Measurements from ENCODE around the gene NPTX1. TPM values are rescaled to one million over a fixed set of nuclear protein-coding genes. Genes with fewer than 3 reads are reported as not detected.

The NPTX1 gene
- total RNA-seq, 1 experiment from 2014 or later, result not detected

- Histone ChIP-seq H3K79me2 (ENCODE audit: low read length) (no peaks in the 10 kb centered on the region), H3K36me3 (ENCODE audit: insufficient read depth, low read length) (no peaks in the 10 kb centered on the region), H3K4me3 (ENCODE audit: low read length) (no peak overlapping the region), H2AFZ (ENCODE audit: low read length) (no peak overlapping the region), H3K4me2 (ENCODE audit: low read depth, low read length, poor library complexity, severe bottlenecking) (no peak overlapping the region), H3K27ac (ENCODE audit: low read length) (no peak overlapping the region), H3K27me3 (ENCODE audit: low read length) (no peaks in the 10 kb centered on the region), H3K9ac (ENCODE audit: low read length) (no peak overlapping the region), H3K9me3 (ENCODE audit: low read length) (no peaks in the 10 kb centered on the region), H3K9me2 (replicated peaks; ENCODE audit: insufficient read depth, low read length) (no peaks in the 10 kb centered on the region), H4K20me1 (ENCODE audit: insufficient read depth, low read depth, low read length) (no peaks in the 10 kb centered on the region), H3K4me1 (ENCODE audit: low read length) (no peaks in the 10 kb centered on the region)
- DNase-seq, result no peak
These were observed 12.5 kb downstream of the NPTX1 start for GRCh38 chr17:80463784-80464400.

DNA sequence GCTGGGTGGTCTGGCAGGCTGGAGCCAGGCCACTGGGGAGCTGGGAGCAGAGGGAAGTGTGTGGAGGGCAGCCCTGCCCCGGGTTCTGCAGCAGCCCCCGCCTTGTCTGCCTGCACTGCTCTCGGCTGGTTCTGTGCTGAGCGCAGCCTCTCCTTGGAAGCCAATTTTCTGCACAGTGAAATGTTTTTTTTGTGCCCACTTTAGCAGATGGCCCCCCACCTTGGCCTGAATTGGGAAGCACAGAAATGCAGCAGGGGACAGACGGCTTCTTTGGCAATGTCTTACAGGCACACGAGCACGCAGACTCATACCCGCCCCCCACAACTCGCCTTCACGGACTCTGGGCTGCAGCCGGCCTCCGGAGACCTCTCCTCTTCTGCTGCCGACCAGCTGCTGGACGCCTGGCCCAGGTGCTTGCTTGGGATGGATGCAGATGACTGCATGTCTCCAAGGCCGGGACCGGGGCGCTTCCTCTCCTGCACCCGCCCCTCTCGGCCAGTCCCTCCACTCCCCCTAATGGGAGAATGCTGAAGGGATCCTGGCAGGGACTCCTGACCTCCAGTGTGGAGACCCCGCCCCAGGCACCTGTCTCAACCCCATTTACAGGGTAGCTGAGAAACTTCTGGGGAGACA lies 14.8 kb downstream of the NPTX1 start:
- no peaks in the 10 kb centered on the region for H4K20me1 ChIP-seq (ENCODE audit: insufficient read depth, low read depth, low read length)
- H3K27me3 ChIP-seq (ENCODE audit: low read length), result no peaks in the 10 kb centered on the region
- no peak overlapping the region for H3K4me2 ChIP-seq (ENCODE audit: low read depth, low read length, poor library complexity, severe bottlenecking)
- H3K9me2 ChIP-seq (replicated peaks; ENCODE audit: insufficient read depth, low read length), result no peaks in the 10 kb centered on the region
- H3K4me3 ChIP-seq (ENCODE audit: low read length), result no peak overlapping the region
- H3K9ac ChIP-seq (ENCODE audit: low read length), result no peak overlapping the region
- no peaks in the 10 kb centered on the region for H3K79me2 ChIP-seq (ENCODE audit: low read length)
- H3K36me3 ChIP-seq (ENCODE audit: insufficient read depth, low read length), result no peaks in the 10 kb centered on the region
- no peaks in the 10 kb centered on the region for H3K9me3 ChIP-seq (ENCODE audit: low read length)
- H3K4me1 ChIP-seq (ENCODE audit: low read length), result no peaks in the 10 kb centered on the region
- no peak overlapping the region for H2AFZ ChIP-seq (ENCODE audit: low read length)
- no peak overlapping the region for H3K27ac ChIP-seq (ENCODE audit: low read length)
- DNase-seq, result no peak

DNA sequence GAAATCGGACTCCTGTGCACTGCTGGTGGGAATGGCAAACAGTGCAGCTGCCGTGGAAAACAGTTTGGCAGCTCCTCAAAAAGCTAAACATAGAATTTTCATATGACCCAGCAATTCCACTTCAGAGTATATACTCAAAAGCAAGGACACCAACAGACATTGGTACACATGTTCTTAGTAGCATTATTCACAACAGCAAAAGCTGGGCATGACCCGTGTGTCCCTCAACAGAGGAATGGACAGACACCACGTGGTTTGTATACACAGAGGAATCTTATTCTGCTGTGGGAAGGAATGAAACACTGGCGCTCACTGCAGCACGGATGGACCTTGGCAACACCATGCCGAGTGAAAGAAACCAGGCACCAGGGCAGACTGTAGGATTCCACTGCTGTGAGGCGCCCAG lies 16.0 kb downstream of the NPTX1 start:
- no peak overlapping the region for H3K9ac ChIP-seq (ENCODE audit: low read length)
- no peaks in the 10 kb centered on the region for H3K9me3 ChIP-seq (ENCODE audit: low read length)
- no peaks in the 10 kb centered on the region for H4K20me1 ChIP-seq (ENCODE audit: insufficient read depth, low read depth, low read length)
- H3K27ac ChIP-seq (ENCODE audit: low read length), result no peak overlapping the region
- no peaks in the 10 kb centered on the region for H3K27me3 ChIP-seq (ENCODE audit: low read length)
- no peak for DNase-seq
- H3K36me3 ChIP-seq (ENCODE audit: insufficient read depth, low read length), result no peaks in the 10 kb centered on the region
- H3K4me2 ChIP-seq (ENCODE audit: low read depth, low read length, poor library complexity, severe bottlenecking), result no peak overlapping the region
- no peaks in the 10 kb centered on the region for H3K79me2 ChIP-seq (ENCODE audit: low read length)
- no peak overlapping the region for H2AFZ ChIP-seq (ENCODE audit: low read length)
- no peaks in the 10 kb centered on the region for H3K9me2 ChIP-seq (replicated peaks; ENCODE audit: insufficient read depth, low read length)
- peaks cover 6% of the 10 kb centered on the region for H3K4me1 ChIP-seq (ENCODE audit: low read length)
- no peak overlapping the region for H3K4me3 ChIP-seq (ENCODE audit: low read length)

GRCh38 chr17:80459234-80459633 lies 17.2 kb downstream of the NPTX1 start:
- no peak for DNase-seq
- H3K9me2 ChIP-seq (replicated peaks; ENCODE audit: insufficient read depth, low read length), result no peaks in the 10 kb centered on the region
- H3K4me1 ChIP-seq (ENCODE audit: low read length), result peaks cover 12% of the 10 kb centered on the region
- no peak overlapping the region for H3K9ac ChIP-seq (ENCODE audit: low read length)
- H3K4me2 ChIP-seq (ENCODE audit: low read depth, low read length, poor library complexity, severe bottlenecking), result no peak overlapping the region
- no peak overlapping the region for H2AFZ ChIP-seq (ENCODE audit: low read length)
- H3K79me2 ChIP-seq (ENCODE audit: low read length), result no peaks in the 10 kb centered on the region
- H3K4me3 ChIP-seq (ENCODE audit: low read length), result no peak overlapping the region
- H3K27ac ChIP-seq (ENCODE audit: low read length), result no peak overlapping the region
- H3K9me3 ChIP-seq (ENCODE audit: low read length), result no peaks in the 10 kb centered on the region
- H3K27me3 ChIP-seq (ENCODE audit: low read length), result no peaks in the 10 kb centered on the region
- no peaks in the 10 kb centered on the region for H3K36me3 ChIP-seq (ENCODE audit: insufficient read depth, low read length)
- no peaks in the 10 kb centered on the region for H4K20me1 ChIP-seq (ENCODE audit: insufficient read depth, low read depth, low read length)

GRCh38 chr17:80458016-80458415 lies 18.4 kb downstream of the NPTX1 start:
- no peaks in the 10 kb centered on the region for H3K79me2 ChIP-seq (ENCODE audit: low read length)
- H2AFZ ChIP-seq (ENCODE audit: low read length), result no peak overlapping the region
- H3K9me2 ChIP-seq (replicated peaks; ENCODE audit: insufficient read depth, low read length), result no peaks in the 10 kb centered on the region
- H3K4me1 ChIP-seq (ENCODE audit: low read length), result peaks cover 21% of the 10 kb centered on the region
- H3K9ac ChIP-seq (ENCODE audit: low read length), result no peak overlapping the region
- no peak overlapping the region for H3K4me2 ChIP-seq (ENCODE audit: low read depth, low read length, poor library complexity, severe bottlenecking)
- no peaks in the 10 kb centered on the region for H4K20me1 ChIP-seq (ENCODE audit: insufficient read depth, low read depth, low read length)
- no peaks in the 10 kb centered on the region for H3K9me3 ChIP-seq (ENCODE audit: low read length)
- H3K4me3 ChIP-seq (ENCODE audit: low read length), result no peak overlapping the region
- H3K27ac ChIP-seq (ENCODE audit: low read length), result no peak overlapping the region
- H3K36me3 ChIP-seq (ENCODE audit: insufficient read depth, low read length), result no peaks in the 10 kb centered on the region
- no peak for DNase-seq
- H3K27me3 ChIP-seq (ENCODE audit: low read length), result no peaks in the 10 kb centered on the region

- H3K4me2 ChIP-seq (ENCODE audit: low read depth, low read length, poor library complexity, severe bottlenecking), result no peak overlapping the region
- no peak overlapping the region for H3K4me3 ChIP-seq (ENCODE audit: low read length)
- no peak overlapping the region for H3K27ac ChIP-seq (ENCODE audit: low read length)
- H2AFZ ChIP-seq (ENCODE audit: low read length), result no peak overlapping the region
- DNase-seq, result no peak
- no peaks in the 10 kb centered on the region for H3K9me3 ChIP-seq (ENCODE audit: low read length)
- no peak overlapping the region for H3K9ac ChIP-seq (ENCODE audit: low read length)
- peaks cover 21% of the 10 kb centered on the region for H3K4me1 ChIP-seq (ENCODE audit: low read length)
- H3K9me2 ChIP-seq (replicated peaks; ENCODE audit: insufficient read depth, low read length), result no peaks in the 10 kb centered on the region
- no peaks in the 10 kb centered on the region for H3K27me3 ChIP-seq (ENCODE audit: low read length)
- H4K20me1 ChIP-seq (ENCODE audit: insufficient read depth, low read depth, low read length), result no peaks in the 10 kb centered on the region
- no peaks in the 10 kb centered on the region for H3K36me3 ChIP-seq (ENCODE audit: insufficient read depth, low read length)
- no peaks in the 10 kb centered on the region for H3K79me2 ChIP-seq (ENCODE audit: low read length)
These were observed 19.1 kb downstream of the NPTX1 start for GRCh38 chr17:80457236-80457856.

DNA sequence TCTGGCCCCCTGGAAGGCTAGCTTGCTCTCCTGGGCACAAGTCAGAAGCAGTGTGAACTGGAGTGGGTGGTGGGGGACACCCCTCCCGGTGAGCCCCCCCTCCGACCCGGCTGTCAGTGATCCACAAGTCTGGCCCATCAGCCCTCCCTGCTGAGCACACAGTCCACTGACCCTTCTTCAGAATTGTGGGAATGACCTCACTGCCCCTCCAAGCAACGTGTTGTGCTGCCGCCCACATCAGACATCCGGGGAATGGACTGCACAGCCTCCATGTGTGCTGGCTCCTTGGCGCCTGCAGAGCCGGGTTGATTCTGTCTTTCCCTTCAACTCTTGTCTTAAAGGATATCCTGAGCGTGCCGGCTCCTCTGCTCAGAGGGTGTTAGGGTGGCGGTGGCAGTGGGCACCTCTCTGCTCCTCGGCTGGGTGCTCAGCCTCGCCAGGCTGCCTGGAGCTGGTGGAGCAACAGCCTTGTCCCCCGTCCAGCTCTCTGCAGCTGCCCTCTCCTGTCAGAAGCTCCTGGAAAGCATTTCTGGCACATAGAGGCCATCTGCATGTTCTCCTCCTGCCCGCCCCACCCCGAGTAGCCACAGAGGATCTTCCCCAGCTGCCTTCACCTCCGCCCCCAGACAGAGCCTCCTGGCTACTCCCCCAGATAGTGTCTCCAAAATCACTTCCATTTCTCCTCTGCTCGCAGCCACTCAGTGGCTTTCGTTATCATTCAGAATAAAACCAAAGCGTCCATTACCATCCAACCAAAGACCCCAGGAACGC lies 19.8 kb downstream of the NPTX1 start:
- no peaks in the 10 kb centered on the region for H3K79me2 ChIP-seq (ENCODE audit: low read length)
- no peaks in the 10 kb centered on the region for H3K9me2 ChIP-seq (replicated peaks; ENCODE audit: insufficient read depth, low read length)
- DNase-seq, result no peak
- no peaks in the 10 kb centered on the region for H3K27me3 ChIP-seq (ENCODE audit: low read length)
- no peak overlapping the region for H3K4me2 ChIP-seq (ENCODE audit: low read depth, low read length, poor library complexity, severe bottlenecking)
- H3K27ac ChIP-seq (ENCODE audit: low read length), result no peak overlapping the region
- H3K9me3 ChIP-seq (ENCODE audit: low read length), result no peaks in the 10 kb centered on the region
- H3K4me3 ChIP-seq (ENCODE audit: low read length), result no peak overlapping the region
- H3K36me3 ChIP-seq (ENCODE audit: insufficient read depth, low read length), result no peaks in the 10 kb centered on the region
- peaks cover 21% of the 10 kb centered on the region for H3K4me1 ChIP-seq (ENCODE audit: low read length)
- H2AFZ ChIP-seq (ENCODE audit: low read length), result no peak overlapping the region
- no peak overlapping the region for H3K9ac ChIP-seq (ENCODE audit: low read length)
- no peaks in the 10 kb centered on the region for H4K20me1 ChIP-seq (ENCODE audit: insufficient read depth, low read depth, low read length)

- Histone ChIP-seq H3K27me3 (ENCODE audit: low read length) (no peaks in the 10 kb centered on the region), H3K9me2 (replicated peaks; ENCODE audit: insufficient read depth, low read length) (no peaks in the 10 kb centered on the region), H3K79me2 (ENCODE audit: low read length) (no peaks in the 10 kb centered on the region), H3K9me3 (ENCODE audit: low read length) (no peaks in the 10 kb centered on the region), H3K36me3 (ENCODE audit: insufficient read depth, low read length) (no peaks in the 10 kb centered on the region), H3K4me3 (ENCODE audit: low read length) (peak overlapping the region; percentile 97), H3K4me1 (ENCODE audit: low read length) (peaks cover 21% of the 10 kb centered on the region), H4K20me1 (ENCODE audit: insufficient read depth, low read depth, low read length) (no peaks in the 10 kb centered on the region), H3K27ac (ENCODE audit: low read length) (no peak overlapping the region), H3K4me2 (ENCODE audit: low read depth, low read length, poor library complexity, severe bottlenecking) (peak overlapping the region; percentile 88), H2AFZ (ENCODE audit: low read length) (no peak overlapping the region), H3K9ac (ENCODE audit: low read length) (peak overlapping the region; percentile 99)
- no peak for DNase-seq
These were observed 20.6 kb downstream of the NPTX1 start for GRCh38 chr17:80455784-80456183.
